Tibial nerve (tissue), 4 donors: Measurements from ENCODE around the gene ZFP92. TPM values are rescaled to one million over a fixed set of nuclear protein-coding genes. Genes with fewer than 3 reads are reported as not detected.

Experiments used
- DNase-seq, 2 donors: peaks; one replicate each; pipeline ENCODE4 v3.0.0-alpha.2; 2019; ENCODE audit warnings: low spot score in 2 of 2
- H3K27ac ChIP-seq, 4 donors: fragments of 200-600 bp; sonication (generic) in 3 of 4; one replicate each; pipeline ENCODE4 v1.5.1; 2017 to 2019; ENCODE audit warnings: mild to moderate bottlenecking in 1 of 4
- H3K27me3 ChIP-seq, 2 donors: fragments of 200-600 bp; sonication (generic) in 1 of 2; one replicate each; pipeline versions ENCODE4 v1.5.1 to v1.6.0; 2017 to 2019
- H3K36me3 ChIP-seq, 3 donors: fragments of 200-600 bp; sonication (generic); one replicate each; pipeline ENCODE4 v1.5.1; 2018 to 2019
- H3K4me1 ChIP-seq, 4 donors: fragments of 200-600 bp; sonication (generic) in 3 of 4; one replicate each; pipeline ENCODE4 v1.5.1; 2017 to 2019
- H3K4me3 ChIP-seq, 4 donors: fragments of 200-600 bp; sonication (generic) in 3 of 4; one replicate each; pipeline ENCODE4 v1.5.1; 2017 to 2019; ENCODE audit warnings: mild to moderate bottlenecking in 1 of 4, moderate library complexity in 1 of 4
- H3K9me3 ChIP-seq, 4 donors: fragments of 200-600 bp; sonication (generic) in 3 of 4; one replicate each; pipeline ENCODE4 v1.5.1; 2017 to 2019
- EP300 ChIP-seq, 2 donors: sonication (generic); formaldehyde crosslinking; IDR thresholded peaks; one replicate each; pipeline ENCODE4 v1.6.1; 2017; ENCODE audit warnings: antibody characterized with exemption in 2 of 2, mild to moderate bottlenecking in 1 of 2
- POLR2A ChIP-seq, 2 donors: fragments of 450-650 bp; IDR thresholded peaks; one replicate each; pipeline ENCODE4 v1.6.1; 2017; ENCODE audit warnings: antibody characterized with exemption in 2 of 2, mild to moderate bottlenecking in 2 of 2, moderate library complexity in 2 of 2
- WGBS, 2 donors: methylation state at CpG; one replicate each; pipeline ENCODE4 v1.1.5; 2018; 5-methylcytosine and 5-hydroxymethylcytosine counted together
- total RNA-seq, 4 donors: library from RNA; depleted of rRNA; stranded (reverse); fragments of >200 nt; gene quantifications; one replicate each; pipeline ENCODE4 v1.1.0, GENCODE V29; 2016
- TF ChIP-seq, protein P1 (sequence below), 5 experiments: fragments of 200-600 bp in 3 of 5; fragments of 450-650 bp in 2 of 5; sonication (generic) in 3 of 5; IDR thresholded peaks; one replicate each; pipeline ENCODE4 v1.5.1; 2016 to 2019; ENCODE audit warnings: antibody characterized with exemption in 5 of 5, mild to moderate bottlenecking in 3 of 5, moderate library complexity in 2 of 5

The ZFP92 gene
- total RNA-seq, 4 donors from 2014 or later: 0.39 to 1.8 (median 0.75) TPM

DNA sequence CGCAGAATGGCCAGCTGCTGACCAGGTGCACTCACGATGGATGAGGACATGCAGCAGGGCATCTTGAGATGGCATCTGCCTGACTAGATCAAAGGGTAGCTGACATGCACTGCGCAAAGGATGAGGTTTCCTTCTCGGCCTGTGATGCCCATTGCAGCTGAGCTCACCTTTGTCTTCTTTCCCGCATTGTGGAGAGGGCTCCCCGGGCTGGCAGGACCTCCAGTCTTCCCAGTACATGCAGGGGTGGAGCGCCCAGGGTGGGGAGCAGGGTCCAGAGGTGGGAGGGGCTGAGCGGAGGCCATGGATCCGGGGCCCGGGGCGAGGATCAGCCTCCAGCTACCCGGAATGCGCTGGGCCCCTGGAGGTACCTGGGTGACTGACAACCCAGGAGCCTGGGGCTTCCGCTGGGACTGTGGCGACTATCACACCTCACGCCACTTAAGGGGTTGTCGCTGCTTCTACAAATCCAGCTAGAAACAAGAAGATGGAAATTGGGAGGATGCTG, 22.6 kb downstream of the ZFP92 start:
- H3K9me3 ChIP-seq: no peaks in the 10 kb centered on the region
- WGBS, 2 donors: 89 to 95% methylated on average over 10 to 17 of the region's 17 CpGs
- H3K4me3 ChIP-seq: no peak overlapping the region
- H3K27ac ChIP-seq: no peak overlapping the region
- peaks cover 0 to 4% of the 10 kb centered on the region in 2 donors for H3K27me3 ChIP-seq
- H3K36me3 ChIP-seq: no peaks in the 10 kb centered on the region
- no peak for DNase-seq
- H3K4me1 ChIP-seq: no peaks in the 10 kb centered on the region
- no peak for TF ChIP-seq EP300 (IDR thresholded peaks at IDR 0.05)
- TF ChIP-seq, protein P1, sequence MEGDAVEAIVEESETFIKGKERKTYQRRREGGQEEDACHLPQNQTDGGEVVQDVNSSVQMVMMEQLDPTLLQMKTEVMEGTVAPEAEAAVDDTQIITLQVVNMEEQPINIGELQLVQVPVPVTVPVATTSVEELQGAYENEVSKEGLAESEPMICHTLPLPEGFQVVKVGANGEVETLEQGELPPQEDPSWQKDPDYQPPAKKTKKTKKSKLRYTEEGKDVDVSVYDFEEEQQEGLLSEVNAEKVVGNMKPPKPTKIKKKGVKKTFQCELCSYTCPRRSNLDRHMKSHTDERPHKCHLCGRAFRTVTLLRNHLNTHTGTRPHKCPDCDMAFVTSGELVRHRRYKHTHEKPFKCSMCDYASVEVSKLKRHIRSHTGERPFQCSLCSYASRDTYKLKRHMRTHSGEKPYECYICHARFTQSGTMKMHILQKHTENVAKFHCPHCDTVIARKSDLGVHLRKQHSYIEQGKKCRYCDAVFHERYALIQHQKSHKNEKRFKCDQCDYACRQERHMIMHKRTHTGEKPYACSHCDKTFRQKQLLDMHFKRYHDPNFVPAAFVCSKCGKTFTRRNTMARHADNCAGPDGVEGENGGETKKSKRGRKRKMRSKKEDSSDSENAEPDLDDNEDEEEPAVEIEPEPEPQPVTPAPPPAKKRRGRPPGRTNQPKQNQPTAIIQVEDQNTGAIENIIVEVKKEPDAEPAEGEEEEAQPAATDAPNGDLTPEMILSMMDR (IDR thresholded peaks at IDR 0.05): no peak
- TF ChIP-seq POLR2A (IDR thresholded peaks at IDR 0.05): no peak

DNA sequence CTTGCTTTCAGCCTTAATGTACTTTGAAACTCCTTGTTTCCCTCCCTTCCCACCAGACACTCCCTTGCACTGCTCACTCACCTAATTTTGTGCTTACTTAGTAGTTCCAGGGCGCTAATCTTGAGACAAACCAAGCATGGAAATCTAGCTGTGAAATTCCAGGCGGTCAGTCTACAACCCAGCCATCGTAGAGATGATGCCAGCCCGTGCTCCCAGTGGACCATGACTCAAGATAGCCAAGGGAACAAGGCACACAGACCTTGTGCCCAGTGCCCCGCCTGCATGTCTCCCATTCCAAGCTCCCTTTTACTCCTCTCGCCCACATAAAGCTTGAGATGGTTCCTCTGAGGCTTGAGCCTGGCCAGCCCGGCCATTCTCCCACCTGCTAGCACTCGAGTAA, 23.5 kb downstream of the ZFP92 start:
- WGBS, 2 donors: 75 to 82% methylated on average over 8 of the region's 8 CpGs
- no peak for DNase-seq
- Histone ChIP-seq H3K27ac (no peak overlapping the region), H3K9me3 (no peaks in the 10 kb centered on the region), H3K4me1 (no peaks in the 10 kb centered on the region), H3K36me3 (no peaks in the 10 kb centered on the region), H3K27me3 (peaks cover 0 to 4% of the 10 kb centered on the region in 2 donors), H3K4me3 (no peak overlapping the region)
- TF ChIP-seq EP300 (IDR thresholded peaks at IDR 0.05) (no peak), POLR2A (IDR thresholded peaks at IDR 0.05) (no peak)
- TF ChIP-seq, protein P1 (IDR thresholded peaks at IDR 0.05): no peak

DNA sequence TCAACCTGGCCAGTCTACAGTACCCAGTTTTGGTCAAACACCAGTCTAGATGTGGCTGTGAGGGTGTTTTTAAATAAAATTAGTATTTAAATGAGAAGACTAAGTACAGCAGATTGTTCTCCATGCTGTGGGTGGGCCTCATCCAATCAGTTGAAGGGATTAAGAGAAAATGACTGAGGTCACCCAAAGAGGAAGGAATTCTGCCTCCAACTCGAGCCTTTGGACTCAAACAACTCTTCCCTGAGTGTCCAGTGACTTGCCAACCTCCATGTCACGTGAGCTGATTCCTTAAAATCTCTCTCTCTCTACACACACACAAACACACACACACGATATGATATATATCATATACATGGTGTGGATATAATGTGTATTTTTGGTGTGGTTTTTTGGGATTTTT, 24.6 kb downstream of the ZFP92 start:
- Histone ChIP-seq H3K9me3 (no peaks in the 10 kb centered on the region), H3K4me1 (no peaks in the 10 kb centered on the region), H3K36me3 (no peaks in the 10 kb centered on the region), H3K4me3 (no peak overlapping the region), H3K27ac (no peak overlapping the region), H3K27me3 (peaks cover 0 to 4% of the 10 kb centered on the region in 2 donors)
- WGBS, 2 donors: 38 to 63% methylated on average over 3 of the region's 3 CpGs
- no peak for DNase-seq
- TF ChIP-seq, protein P1 (IDR thresholded peaks at IDR 0.05): no peak
- TF ChIP-seq EP300 (IDR thresholded peaks at IDR 0.05) (no peak), POLR2A (IDR thresholded peaks at IDR 0.05) (no peak)

DNA sequence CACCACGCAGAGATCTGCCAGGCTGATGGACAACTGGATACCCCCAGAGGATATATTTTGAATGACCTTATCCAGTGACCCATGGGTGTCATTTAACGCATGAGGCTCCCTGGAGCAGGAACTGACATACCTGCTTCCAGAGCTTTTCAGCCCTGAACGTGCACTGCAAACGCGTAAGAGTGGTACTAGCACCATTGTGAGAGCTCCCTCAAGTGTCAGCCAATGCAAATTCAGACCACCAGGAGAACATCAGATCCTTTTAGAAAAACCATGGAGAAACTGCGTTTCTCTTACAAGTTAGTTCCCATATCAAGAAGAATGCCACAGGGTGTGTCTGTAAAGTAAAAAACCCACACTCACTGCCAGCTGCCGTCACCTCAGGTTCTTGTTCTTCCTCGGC, 27.3 kb downstream of the ZFP92 start:
- peak in 1 of 2 donors; percentile 11 for DNase-seq
- H3K36me3 ChIP-seq: no peaks in the 10 kb centered on the region
- H3K27me3 ChIP-seq: peaks cover 0 to 4% of the 10 kb centered on the region in 2 donors
- TF ChIP-seq, protein P1 (IDR thresholded peaks at IDR 0.05): no peak
- no peak for TF ChIP-seq EP300 (IDR thresholded peaks at IDR 0.05)
- TF ChIP-seq POLR2A (IDR thresholded peaks at IDR 0.05): no peak
- no peak overlapping the region for H3K27ac ChIP-seq
- no peaks in the 10 kb centered on the region for H3K4me1 ChIP-seq
- no peaks in the 10 kb centered on the region for H3K9me3 ChIP-seq
- WGBS, 2 donors: 22 to 66% methylated on average over 8 of the region's 8 CpGs
- no peak overlapping the region for H3K4me3 ChIP-seq

DNA sequence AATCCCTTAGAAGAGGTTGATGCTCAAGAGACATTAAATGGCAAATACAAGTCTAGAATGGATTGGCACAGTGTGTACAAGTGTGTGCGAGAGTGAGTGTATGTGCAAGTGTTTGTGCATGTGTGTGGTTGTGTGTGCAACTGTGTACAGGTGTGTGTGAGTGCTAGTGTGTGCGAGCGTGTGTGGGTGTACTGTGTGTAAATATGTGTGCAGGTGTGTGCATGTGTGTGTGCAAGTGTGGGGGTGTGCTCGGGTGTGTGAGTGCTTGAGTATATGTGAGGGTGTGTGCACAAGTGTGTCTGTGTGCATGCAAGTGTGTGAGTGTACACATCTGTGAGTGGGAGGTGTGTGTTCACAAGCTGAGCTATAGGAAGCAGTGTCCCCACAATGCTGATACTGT, 28.7 kb downstream of the ZFP92 start:
- Histone ChIP-seq H3K27me3 (no peaks in the 10 kb centered on the region), H3K4me3 (no peak overlapping the region), H3K36me3 (no peaks in the 10 kb centered on the region), H3K27ac (no peak overlapping the region), H3K9me3 (no peaks in the 10 kb centered on the region), H3K4me1 (no peaks in the 10 kb centered on the region)
- WGBS, 2 donors: 94 to 96% methylated on average over 4 of the region's 4 CpGs
- no peak for DNase-seq
- TF ChIP-seq POLR2A (IDR thresholded peaks at IDR 0.05) (no peak), EP300 (IDR thresholded peaks at IDR 0.05) (no peak)
- TF ChIP-seq, protein P1 (IDR thresholded peaks at IDR 0.05): no peak
